HG02588 (cell line): ENCODE results near the gene CLMN.
A peak's percentile ranks its signal among the peaks of the same experiment; 100 is the strongest.

Experiments
- ATAC-seq: cut with Tn5 transposase; IDR thresholded peaks from one replicate; pipeline ENCODE4 v1.9.1; 2021; ENCODE audit warnings: mild to moderate bottlenecking, moderate library complexity; ENCODE audit not compliant: unreplicated experiment

The CLMN gene

GRCh38 chr14:95245334-95245733 is 74.4 kb downstream of the CLMN start:
- ATAC-seq, result no peak

- ATAC-seq, result no peak
Observed at GRCh38 chr14:95244587-95244986, 75.1 kb downstream of the CLMN start.

DNA sequence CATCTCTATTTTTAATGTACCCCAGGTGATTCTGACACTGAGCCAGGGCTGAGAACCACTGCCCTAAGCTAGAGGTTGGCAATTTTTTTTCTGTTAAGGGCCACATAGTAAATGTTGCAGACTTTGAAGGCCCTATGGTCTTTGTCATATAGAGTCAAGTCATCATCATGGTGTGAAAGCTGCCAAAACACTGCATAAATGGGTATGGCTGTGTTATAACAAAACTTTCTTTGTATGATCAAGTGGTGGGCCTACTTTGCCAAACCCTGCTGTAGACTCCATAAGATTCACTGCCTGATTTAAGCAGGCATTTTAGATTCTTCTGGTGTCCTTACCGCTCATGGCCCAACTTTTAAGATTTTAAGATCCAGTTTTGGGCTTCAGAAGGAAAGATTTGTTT is 76.8 kb downstream of the CLMN start:
- ATAC-seq, result no peak

DNA sequence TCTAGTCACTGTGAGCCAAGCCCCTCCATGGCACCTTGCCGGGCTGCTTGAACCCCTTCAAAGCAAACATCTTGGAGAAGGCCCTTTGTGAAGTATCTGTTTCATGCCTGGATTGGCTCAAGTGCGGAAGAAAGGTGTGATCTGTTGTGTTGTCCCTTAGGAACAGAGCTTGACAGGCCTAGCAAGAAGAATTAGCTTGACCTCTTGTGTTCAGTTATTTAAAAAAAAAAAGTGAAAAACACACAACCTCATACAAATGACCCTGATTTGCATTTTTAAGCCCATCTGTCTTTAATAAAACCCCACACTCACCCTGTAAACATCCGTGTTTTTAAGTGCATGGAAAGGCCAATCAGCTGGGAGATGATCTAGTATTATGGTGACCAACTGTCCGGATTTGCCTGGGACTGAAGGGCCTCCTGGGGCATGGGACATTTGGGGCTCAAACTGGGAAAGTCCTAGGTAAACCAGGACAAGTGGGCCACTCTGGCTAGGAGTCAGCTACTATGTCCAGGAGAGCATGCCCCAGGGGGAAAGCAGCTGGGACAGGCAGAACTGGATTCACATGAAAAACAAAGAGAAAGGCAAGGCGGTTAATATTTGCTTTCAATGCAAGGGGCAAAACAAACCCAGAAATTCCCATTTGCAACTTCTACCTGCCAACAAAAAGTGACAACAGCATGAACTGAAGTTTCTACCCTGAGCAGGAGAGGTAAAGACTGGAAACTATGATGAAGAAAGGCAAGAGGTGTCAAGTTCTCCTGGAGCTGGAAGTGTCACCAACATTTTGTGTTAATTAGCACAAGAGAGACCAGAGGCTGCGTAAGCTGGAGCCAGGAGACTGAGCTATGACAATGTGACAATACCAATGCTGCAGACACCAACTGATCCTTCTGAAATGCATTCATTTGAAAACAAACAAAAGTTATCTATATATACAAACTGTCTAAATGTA is 78.6 kb downstream of the CLMN start:
- ATAC-seq, result no peak

DNA sequence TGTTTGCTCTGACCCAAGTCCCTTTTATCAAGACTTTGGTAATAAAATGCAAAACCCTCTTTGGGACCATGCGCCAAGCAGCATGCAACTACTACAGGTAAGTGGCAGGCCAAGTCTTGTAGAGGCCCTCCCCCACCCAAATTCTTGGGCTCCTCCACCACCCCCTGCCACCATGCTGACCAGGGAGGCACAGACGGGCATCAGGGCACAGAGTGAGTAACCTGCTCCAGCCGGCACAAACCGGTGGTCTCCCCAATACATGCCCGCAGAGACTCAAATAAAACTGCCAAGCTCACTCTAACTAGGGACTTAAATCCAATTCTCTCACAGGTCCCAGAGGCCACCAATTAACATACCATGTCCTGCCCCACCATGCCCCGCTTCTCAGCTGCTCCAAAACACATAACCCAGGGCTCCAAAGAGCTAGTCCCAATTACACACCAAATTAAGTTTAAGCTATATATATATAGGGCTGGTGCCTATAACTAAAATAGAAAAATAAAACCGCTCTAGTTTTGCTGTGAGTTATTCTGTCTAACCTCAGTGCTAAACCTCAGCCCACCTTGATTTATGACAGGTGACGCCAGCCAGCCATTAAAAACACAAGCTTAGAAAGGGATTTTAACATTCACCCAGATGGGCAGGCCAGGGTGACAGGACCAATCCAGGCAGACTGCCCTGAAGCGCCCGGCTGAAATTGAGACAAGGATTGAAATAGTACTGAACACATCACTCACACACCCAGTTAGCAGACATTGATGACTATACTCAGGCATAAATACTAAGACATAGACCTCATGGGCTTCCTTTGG is 81.0 kb downstream of the CLMN start:
- ATAC-seq, result no peak

DNA sequence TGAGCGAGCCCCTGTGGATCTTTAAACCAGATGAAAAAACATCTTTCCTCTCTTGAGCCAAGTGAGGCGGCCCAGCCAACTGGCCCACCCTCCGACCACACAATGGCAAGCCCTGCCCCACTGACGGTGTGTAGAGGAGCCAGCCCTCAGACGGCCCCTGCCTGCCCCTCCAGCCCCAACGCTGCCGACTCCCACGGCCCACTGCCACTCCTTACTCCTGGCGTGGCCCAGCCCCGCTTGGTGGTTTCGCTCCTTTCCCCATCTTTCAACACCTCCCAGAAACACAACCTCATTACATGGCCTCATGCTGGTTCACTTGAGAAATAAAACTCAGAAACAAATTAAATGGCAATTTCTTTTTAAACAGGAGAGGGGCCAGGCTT is 81.8 kb downstream of the CLMN start:
- no peak for ATAC-seq

- ATAC-seq, result no peak
Observed at GRCh38 chr14:95237121-95237957, 82.4 kb downstream of the CLMN start.

GRCh38 chr14:95236221-95236620 is 83.5 kb downstream of the CLMN start:
- no peak for ATAC-seq

DNA sequence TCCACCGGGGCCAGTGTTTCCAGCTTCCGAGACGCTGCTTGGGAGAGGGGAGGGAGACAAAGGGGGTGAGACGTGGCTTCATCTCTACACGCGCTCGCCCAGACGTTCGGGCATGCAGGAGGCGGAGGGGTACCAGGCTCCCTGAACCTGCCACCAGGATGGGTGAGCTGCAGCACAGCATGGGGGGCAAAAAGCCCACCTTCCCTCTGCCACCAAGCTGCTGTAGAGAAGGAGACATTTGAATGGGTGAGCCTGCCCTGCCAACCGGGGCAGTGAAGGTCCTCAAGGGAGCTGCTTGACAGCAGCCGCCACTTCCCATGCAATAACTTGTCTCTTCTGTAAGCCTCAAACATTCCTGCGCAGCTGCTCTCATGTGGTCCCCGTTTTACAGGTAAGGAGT is 83.9 kb downstream of the CLMN start:
- ATAC-seq, result no peak

DNA sequence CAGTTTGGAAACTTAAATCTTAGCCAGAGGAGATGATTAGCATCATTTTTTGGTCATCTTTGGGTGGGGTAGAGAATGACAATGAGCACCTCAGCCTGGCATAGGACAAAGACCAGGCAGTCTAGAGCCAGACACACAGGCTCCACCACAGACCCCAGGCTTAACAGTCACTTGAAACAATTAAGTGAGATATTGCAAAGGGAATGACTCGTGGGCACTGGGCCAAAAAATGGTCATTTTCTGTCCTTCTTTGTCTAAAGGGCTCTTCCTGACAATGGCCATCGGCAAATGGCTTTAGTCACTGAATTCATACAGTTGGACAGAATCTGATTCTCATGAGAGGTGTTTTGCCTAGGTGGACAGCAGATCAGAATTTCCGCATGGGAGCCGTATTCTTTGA is 84.4 kb downstream of the CLMN start:
- ATAC-seq, result no peak

DNA sequence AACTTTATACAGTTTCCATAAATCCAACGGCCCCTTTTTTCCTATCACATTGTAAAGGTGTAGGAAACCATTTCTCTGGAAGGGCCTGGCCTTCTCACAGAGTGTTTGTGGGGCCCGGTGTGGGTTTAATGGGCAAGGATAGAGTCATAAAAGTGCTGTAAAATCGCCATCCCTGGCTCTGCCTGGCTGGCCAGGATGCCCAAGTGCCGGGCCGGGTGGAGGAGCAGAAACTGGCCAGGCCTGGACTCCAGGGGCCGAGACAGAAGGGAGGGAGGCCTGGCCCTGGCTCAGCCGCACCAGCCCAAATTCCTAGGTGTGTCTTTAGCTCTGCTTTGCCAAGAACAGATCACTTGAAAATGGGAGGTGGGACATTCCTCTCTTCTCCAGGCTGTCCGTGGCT is 85.3 kb downstream of the CLMN start:
- ATAC-seq, result no peak

DNA sequence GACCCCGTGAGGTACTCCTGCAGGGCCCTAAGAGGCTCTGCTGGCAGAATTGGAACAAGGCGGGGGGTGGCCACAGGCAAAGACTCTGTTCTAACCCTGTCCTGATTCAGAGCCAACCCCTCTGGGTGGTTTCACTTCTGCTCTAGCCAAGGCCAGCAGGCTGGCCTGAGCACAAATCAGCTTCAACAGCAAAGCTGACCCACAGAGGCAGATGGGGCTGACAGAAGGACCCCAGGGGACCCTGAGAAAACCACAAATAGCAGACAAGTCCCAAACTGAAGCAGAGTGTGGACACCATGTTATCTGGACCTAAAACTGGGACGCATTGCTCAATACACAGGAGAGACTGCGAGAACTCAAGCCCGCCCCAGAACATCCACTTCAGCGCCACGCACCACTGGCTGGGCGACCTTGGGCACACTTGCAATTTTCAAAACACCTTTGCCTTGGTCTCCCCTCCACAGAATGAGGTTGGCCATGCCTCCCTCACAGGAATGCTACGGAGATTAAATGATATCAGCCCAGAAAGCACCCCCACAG is 85.9 kb downstream of the CLMN start:
- peak; percentile 97 for ATAC-seq

- no peak for ATAC-seq
Observed at GRCh38 chr14:95232894-95233584, 86.7 kb downstream of the CLMN start.

- no peak for ATAC-seq
Observed at GRCh38 chr14:95231966-95232633, 87.6 kb downstream of the CLMN start.

DNA sequence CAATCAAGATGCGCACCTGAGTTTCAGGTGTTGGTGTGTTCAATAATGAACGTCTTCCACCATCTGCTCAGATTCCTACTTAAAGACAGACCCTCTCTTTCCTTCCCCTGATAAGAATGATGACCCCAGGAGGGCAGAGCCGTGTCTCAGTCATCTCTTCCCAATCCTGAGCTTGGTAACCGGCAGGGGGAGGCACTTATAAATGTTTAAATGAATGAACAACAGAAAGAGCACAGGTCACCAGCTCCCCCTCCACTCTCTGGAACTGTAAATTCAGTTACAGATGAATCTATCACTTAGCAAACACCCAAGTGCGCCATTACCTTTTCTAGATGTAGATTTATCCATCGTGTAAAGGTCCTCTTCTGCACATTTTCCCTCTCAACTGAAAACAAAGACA is 90.0 kb downstream of the CLMN start:
- no peak for ATAC-seq

GRCh38 chr14:95228240-95228639 is 91.5 kb downstream of the CLMN start:
- ATAC-seq, result no peak

- ATAC-seq, result no peak
Observed at GRCh38 chr14:95227279-95227860, 92.3 kb downstream of the CLMN start.

DNA sequence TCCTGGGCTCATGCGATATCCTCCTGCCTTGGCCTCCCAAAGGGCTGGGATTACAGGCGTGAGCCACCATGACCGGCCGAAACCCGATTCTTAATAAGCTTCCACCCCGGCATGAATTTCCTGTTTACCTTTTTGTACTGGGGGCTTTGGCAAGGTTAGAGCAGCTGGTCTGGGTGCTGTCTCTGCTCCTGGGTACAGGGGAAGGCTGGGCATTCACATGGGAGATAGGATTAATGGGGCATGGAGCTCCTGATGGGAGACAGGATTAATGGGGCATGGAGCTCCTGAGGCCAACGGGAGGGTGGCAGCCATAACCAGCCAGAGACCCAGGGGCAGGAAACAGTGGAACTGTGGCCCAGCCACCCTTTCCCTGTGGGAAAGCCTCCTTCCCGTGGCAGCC is 92.9 kb downstream of the CLMN start:
- no peak for ATAC-seq

GRCh38 chr14:95225251-95225887 is 94.3 kb downstream of the CLMN start:
- no peak for ATAC-seq
